Chondrocyte (in vitro differentiated cells): Measurements from ENCODE around the gene KLHL10. TPM values are rescaled to one million over a fixed set of nuclear protein-coding genes. Genes with fewer than 3 reads are reported as not detected.
"Not testable (repeated sequence)": the region's sequence is repeated elsewhere in the genome, so short reads cannot be mapped to it uniquely, and the experiment has no call there.

Source experiments
- DNase-seq: peaks from one replicate; pipeline ENCODE4 v3.0.0; 2021; ENCODE audit warnings: mixed read lengths, low spot score
- H3K27ac Mint-ChIP-seq: one replicate; pipeline ENCODE4 v1.8.0; 2021; ENCODE audit warnings: mild to moderate bottlenecking, moderate library complexity, mixed read lengths; ENCODE audit not compliant: unreplicated experiment
- H3K27me3 Mint-ChIP-seq: 2 replicates; pipeline ENCODE4 v1.8.0; 2021; ENCODE audit warnings: low read depth, mixed read lengths
- H3K36me3 Mint-ChIP-seq: 2 replicates; pipeline ENCODE4 v1.8.0; 2021; ENCODE audit warnings: low read depth, mixed read lengths
- H3K4me1 Mint-ChIP-seq: 2 replicates; pipeline ENCODE4 v1.8.0; 2021; ENCODE audit warnings: low read depth, mild to moderate bottlenecking, mixed read lengths
- H3K4me3 Mint-ChIP-seq: one replicate; pipeline ENCODE4 v1.8.0; 2021; ENCODE audit warnings: mild to moderate bottlenecking, moderate library complexity, mixed read lengths; ENCODE audit not compliant: unreplicated experiment
- H3K9me3 Mint-ChIP-seq: 2 replicates; pipeline ENCODE4 v1.8.0; 2021; ENCODE audit warnings: low read depth, mixed read lengths
- CTCF ChIP-seq: fragments of 200-600 bp; sonication (generic); IDR thresholded peaks from 2 replicates; pipeline ENCODE4 v1.5.0; 2021; ENCODE audit warnings: antibody characterized with exemption, mild to moderate bottlenecking, moderate library complexity
- total RNA-seq: library from RNA; stranded (reverse); gene quantifications from 3 replicates; pipeline ENCODE4 v1.2.1, GENCODE V29; 2021

KLHL10 gene
- total RNA-seq, 1 donor from 2014 or later, result not detected

GRCh38 chr17:41824086-41824485, 13.5 kb upstream of the KLHL10 start:
- no peaks in the 10 kb centered on the region for H3K4me1 Mint-ChIP-seq
- no peak for TF ChIP-seq CTCF
- peak overlapping the region; percentile 51 for H3K27ac Mint-ChIP-seq
- no peak overlapping the region for H3K4me3 Mint-ChIP-seq
- no peaks in the 10 kb centered on the region for H3K27me3 Mint-ChIP-seq
- no peak for DNase-seq
- no peaks in the 10 kb centered on the region for H3K9me3 Mint-ChIP-seq
- H3K36me3 Mint-ChIP-seq, result peaks cover 17% of the 10 kb centered on the region

GRCh38 chr17:41825175-41825845, 12.3 kb upstream of the KLHL10 start:
- H3K9me3 Mint-ChIP-seq, result no peaks in the 10 kb centered on the region
- DNase-seq, result peak; percentile 34
- no peak for TF ChIP-seq CTCF
- H3K4me1 Mint-ChIP-seq, result no peaks in the 10 kb centered on the region
- H3K27ac Mint-ChIP-seq, result no peak overlapping the region
- peaks cover 13% of the 10 kb centered on the region for H3K36me3 Mint-ChIP-seq
- H3K4me3 Mint-ChIP-seq, result no peak overlapping the region
- H3K27me3 Mint-ChIP-seq, result no peaks in the 10 kb centered on the region

GRCh38 chr17:41829961-41830360, 7.7 kb upstream of the KLHL10 start:
- not testable (repeated sequence) for H3K9me3 Mint-ChIP-seq, H3K4me3 Mint-ChIP-seq, H3K27ac Mint-ChIP-seq, H3K4me1 Mint-ChIP-seq, H3K27me3 Mint-ChIP-seq
- DNase-seq, result peak; percentile 10
- H3K36me3 Mint-ChIP-seq, result peaks cover 16% of the 10 kb centered on the region

- H3K27ac Mint-ChIP-seq, result no peak overlapping the region
Measured at GRCh38 chr17:41835214-41835799, 2.3 kb upstream of the KLHL10 start.

DNA sequence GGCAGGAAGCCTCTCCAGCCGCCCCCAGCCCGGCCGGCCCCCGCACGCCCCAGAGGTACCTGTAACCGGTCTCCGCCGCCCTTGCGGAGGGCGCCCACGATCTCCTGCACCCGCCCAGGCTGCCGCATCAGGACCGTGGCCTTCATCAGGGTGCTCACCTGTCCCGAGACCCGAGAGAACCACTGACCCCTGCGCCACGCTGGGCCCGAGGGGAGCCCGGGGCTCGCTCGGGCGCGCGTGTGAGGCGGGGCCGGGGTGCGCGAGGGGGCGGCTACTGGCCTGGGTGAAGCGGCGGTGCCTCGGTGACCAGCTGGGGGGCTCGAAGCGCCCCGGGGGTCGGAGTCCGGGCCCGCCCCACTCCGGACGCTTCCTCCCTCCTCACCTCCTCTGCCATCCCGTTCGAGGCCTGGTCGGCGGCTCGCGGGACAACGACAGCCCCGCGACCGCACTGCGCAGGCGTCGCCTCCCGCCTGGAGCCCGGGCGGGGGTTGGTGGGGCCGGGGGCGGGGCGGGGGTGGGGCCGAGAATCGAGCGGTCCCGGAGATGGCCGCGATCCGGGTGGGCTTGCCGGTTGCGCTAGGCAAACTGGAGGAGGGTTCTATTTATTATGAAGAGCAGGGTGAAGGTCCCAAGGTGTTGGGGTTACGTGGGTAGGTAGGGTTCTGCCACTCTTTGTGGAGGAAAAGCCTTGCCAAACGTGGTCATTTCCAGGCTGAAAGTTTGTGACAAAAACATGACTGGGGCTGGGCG, 1.6 kb upstream of the KLHL10 start, which contains the start of gene NT5C3B:
Gene NT5C3B (minus strand): TSS at position 433 of the 750 bp plus-strand sequence. CDS start 39 bp downstream, at position 394.
- no peaks in the 10 kb centered on the region for H3K27me3 Mint-ChIP-seq
- peaks cover 17% of the 10 kb centered on the region for H3K4me1 Mint-ChIP-seq
- peak within 1 kb of the TSS; percentile 27 for H3K27ac Mint-ChIP-seq
- TF ChIP-seq CTCF, result no peak
- H3K36me3 Mint-ChIP-seq, result peaks cover 4% of the 10 kb centered on the region
- DNase-seq, result peak; percentile 84
- peak within 1 kb of the TSS; percentile 72 for H3K4me3 Mint-ChIP-seq
- no peaks in the 10 kb centered on the region for H3K9me3 Mint-ChIP-seq

More at GRCh38 chr17:41835214-41835799, 2.3 kb upstream of the KLHL10 start:
- peaks cover 9% of the 10 kb centered on the region for H3K36me3 Mint-ChIP-seq
- no peak for TF ChIP-seq CTCF
- no peak for DNase-seq
- H3K9me3 Mint-ChIP-seq, result no peaks in the 10 kb centered on the region
- H3K27me3 Mint-ChIP-seq, result no peaks in the 10 kb centered on the region
- H3K4me1 Mint-ChIP-seq, result peaks cover 17% of the 10 kb centered on the region
- H3K4me3 Mint-ChIP-seq, result peak overlapping the region; percentile 72
